ENCODE measurements around the gene VAV1.
"Not testable (repeated sequence)": the region's sequence is repeated elsewhere in the genome, so short reads cannot be mapped to it uniquely, and the experiment has no call there.

Gene VAV1

GRCh38 chr19:6744381-6745301 lies 27.9 kb upstream of the VAV1 start:
- no peaks in the 10 kb centered on the region for H3K9me3 Mint-ChIP-seq
- DNase-seq (ENCODE audit: low spot score in 2 of 2), result no peak
- H3K36me3 Mint-ChIP-seq, result peaks cover 93% of the 10 kb centered on the region
- H3K4me1 Mint-ChIP-seq, result peaks cover 15% of the 10 kb centered on the region
- no peak for ATAC-seq
- no peak overlapping the region for H3K4me3 Mint-ChIP-seq
- no peak overlapping the region for H3K27ac Mint-ChIP-seq

DNA sequence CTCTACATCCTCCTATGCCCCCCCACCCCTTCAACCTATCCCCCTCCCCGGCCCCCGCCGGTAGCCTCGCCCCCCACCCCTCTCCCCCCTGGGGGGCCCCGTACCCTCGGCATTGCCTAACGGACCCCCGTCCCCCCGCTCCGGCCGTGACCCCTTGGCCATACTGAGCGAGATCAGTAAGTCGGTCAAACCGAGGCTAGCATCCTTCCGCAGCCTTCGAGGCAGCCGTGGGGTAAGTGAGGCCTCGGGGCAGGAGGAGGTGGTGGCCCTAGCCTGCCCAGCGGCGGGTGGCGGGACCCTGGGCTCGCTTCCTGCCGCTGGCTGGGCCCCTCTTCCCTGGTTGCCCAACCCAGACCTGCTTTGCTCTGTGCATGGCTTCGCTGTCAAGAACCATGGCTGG lies 26.5 kb upstream of the VAV1 start:
- ATAC-seq, result no peak
- Mint-ChIP-seq H3K4me3 (no peak overlapping the region), H3K9me3 (no peaks in the 10 kb centered on the region), H3K27ac (no peak overlapping the region), H3K36me3 (peaks cover 96% of the 10 kb centered on the region), H3K4me1 (peaks cover 13% of the 10 kb centered on the region)
- DNase-seq (ENCODE audit: low spot score in 2 of 2), result no peak

- Mint-ChIP-seq H3K36me3 (peaks cover 96% of the 10 kb centered on the region), H3K4me1 (peaks cover 18% of the 10 kb centered on the region)
- DNase-seq (ENCODE audit: low spot score in 2 of 2); ATAC-seq; H3K27ac Mint-ChIP-seq; H3K9me3 Mint-ChIP-seq; H3K4me3 Mint-ChIP-seq: not testable (repeated sequence)
These were observed 24.0 kb upstream of the VAV1 start for GRCh38 chr19:6748543-6748942.

GRCh38 chr19:6750062-6750461 lies 22.4 kb upstream of the VAV1 start:
- Mint-ChIP-seq H3K4me3 (no peak overlapping the region), H3K9me3 (no peaks in the 10 kb centered on the region), H3K36me3 (peaks cover 92% of the 10 kb centered on the region), H3K4me1 (peaks cover 11% of the 10 kb centered on the region), H3K27ac (peak overlapping the region; percentile 7)
- no peak for ATAC-seq
- DNase-seq (ENCODE audit: low spot score in 2 of 2), result no peak

DNA sequence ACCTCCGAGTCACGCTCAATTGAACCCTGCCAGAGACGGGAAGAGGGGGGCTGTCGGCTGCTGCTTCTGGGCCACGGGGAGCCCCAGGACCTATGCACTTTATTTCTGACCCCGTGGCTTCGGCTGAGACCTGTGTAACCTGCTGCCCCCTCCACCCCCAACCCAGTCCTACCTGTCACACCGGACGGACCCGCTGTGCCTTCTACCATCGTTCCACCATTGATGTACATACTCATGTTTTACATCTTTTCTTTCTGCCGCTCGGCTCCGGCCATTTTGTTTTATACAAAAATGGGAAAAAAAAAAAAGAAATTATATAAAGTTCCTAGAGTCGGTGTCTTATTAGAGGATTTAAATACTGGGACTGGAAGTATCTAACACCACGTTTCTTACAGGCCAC lies 21.3 kb upstream of the VAV1 start:
- no peaks in the 10 kb centered on the region for H3K9me3 Mint-ChIP-seq
- peaks cover 81% of the 10 kb centered on the region for H3K36me3 Mint-ChIP-seq
- no peak overlapping the region for H3K27ac Mint-ChIP-seq
- peaks cover 11% of the 10 kb centered on the region for H3K4me1 Mint-ChIP-seq
- no peak for ATAC-seq
- no peak overlapping the region for H3K4me3 Mint-ChIP-seq
- no peak for DNase-seq (ENCODE audit: low spot score in 2 of 2)

DNA sequence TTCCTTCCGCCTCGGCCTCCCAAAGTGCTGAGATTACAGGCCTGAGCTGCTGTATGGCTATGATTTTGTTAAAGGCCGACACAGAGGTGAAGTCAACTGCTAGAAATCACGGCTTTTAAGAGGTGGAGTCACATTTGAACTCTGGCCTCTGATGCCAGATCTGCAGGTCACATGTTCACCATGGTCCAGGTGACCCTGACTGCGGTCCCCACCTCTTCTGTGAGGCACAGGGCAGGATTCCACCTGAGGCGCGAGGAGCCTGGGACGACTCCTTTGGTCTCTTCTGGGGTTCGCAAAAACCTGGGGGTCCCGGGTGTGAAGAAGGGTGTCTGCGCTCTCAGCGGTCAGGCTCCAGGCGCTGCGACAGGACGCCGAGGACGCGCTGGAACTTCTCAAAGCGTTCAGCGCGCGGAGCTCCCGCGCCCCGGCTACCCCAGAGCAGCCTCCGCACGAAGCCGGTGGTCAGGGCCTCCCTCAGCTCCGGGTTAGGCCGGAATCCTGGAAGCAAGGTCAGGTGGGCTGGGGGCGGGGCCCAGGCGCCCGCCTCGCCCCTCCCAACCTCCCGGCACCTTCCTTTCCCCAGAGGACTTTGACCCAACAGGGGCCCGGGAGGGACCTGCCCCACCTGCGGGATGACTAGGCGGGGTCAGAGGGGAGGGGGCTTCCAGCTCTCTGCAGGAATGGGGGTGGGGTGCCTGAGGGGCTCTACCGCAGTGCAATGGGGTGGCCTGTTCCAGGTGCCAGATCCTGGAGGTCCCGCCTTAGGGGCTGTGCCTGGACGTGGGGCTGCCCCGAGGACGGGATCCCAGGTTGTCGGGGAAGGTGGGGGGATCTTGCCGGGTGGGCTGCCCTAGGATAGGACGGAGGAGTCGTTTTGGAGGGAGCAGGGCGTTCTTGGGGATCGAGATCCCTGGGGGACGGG lies 20.0 kb upstream of the VAV1 start:
- Mint-ChIP-seq H3K4me1 (peaks cover 11% of the 10 kb centered on the region), H3K4me3 (peak overlapping the region; percentile 71)

GRCh38 chr19:6753178-6754031 lies 19.1 kb upstream of the VAV1 start:
- Mint-ChIP-seq H3K27ac (peak overlapping the region; percentile 73), H3K4me3 (peak overlapping the region; percentile 71), H3K9me3 (no peaks in the 10 kb centered on the region), H3K4me1 (peaks cover 11% of the 10 kb centered on the region), H3K36me3 (peaks cover 80% of the 10 kb centered on the region)
- peak; percentile 63 to 90 for DNase-seq (ENCODE audit: low spot score in 2 of 2)
- ATAC-seq, result peak; percentile 87

More for the DNA sequence above, 20.0 kb upstream of the VAV1 start:
- no peaks in the 10 kb centered on the region for H3K9me3 Mint-ChIP-seq
- peak overlapping the region; percentile 73 for H3K27ac Mint-ChIP-seq
- peaks cover 80% of the 10 kb centered on the region for H3K36me3 Mint-ChIP-seq
- DNase-seq (ENCODE audit: low spot score in 2 of 2) (no peak), ATAC-seq (no peak)

DNA sequence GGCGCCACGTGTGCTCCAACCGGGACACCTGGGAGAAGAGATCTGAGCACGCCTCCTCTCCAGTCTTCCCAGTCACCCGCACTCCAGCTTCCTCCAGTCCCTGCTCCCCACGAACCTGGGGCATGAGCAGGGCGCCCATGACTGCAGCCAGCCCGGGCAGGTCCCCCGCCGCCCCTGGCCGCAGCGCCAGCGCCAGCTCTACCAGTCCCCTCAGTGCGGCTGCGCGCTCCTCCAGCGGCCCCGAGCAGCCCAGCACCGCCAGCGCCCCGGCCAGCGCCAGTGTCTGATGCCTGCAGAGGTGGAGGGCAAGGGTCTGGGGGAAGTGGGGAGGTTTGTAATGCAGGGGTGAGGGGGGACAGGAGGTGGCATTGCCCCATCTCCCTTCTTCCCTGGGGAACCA lies 18.4 kb upstream of the VAV1 start:
- Mint-ChIP-seq H3K4me3 (no peak overlapping the region), H3K27ac (no peak overlapping the region), H3K36me3 (peaks cover 80% of the 10 kb centered on the region), H3K4me1 (peaks cover 16% of the 10 kb centered on the region), H3K9me3 (no peaks in the 10 kb centered on the region)
- no peak for DNase-seq (ENCODE audit: low spot score in 2 of 2)
- ATAC-seq, result no peak

- Mint-ChIP-seq H3K4me3 (no peak overlapping the region), H3K27ac (no peak overlapping the region), H3K9me3 (no peaks in the 10 kb centered on the region), H3K4me1 (peaks cover 16% of the 10 kb centered on the region), H3K36me3 (peaks cover 76% of the 10 kb centered on the region)
- DNase-seq (ENCODE audit: low spot score in 2 of 2), result no peak
- no peak for ATAC-seq
These were observed 17.6 kb upstream of the VAV1 start for GRCh38 chr19:6754653-6755463.

DNA sequence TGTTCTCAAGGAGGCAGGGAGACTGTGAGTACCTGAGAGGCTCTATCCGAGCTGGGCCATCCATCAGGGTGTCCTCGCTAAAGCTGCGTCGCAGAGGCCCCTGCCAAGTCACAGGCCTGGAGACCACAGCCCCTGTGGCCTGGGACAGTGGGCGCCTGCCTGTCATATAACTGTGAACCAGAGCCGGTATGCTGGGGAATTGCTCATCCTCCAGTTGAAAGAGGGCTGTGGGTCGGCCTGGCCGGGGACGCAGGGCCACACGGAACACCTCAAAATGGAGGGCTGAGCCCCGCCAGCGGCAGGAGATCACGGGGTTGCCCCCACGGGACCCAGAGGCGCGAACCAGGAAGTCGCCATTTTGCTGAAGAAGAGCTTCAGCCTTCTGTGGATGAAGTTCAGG lies 11.9 kb upstream of the VAV1 start:
- peaks cover 5% of the 10 kb centered on the region for H3K4me1 Mint-ChIP-seq
- ATAC-seq (no peak), DNase-seq (ENCODE audit: low spot score in 2 of 2) (no peak)
- H3K36me3 Mint-ChIP-seq, result peaks cover 56% of the 10 kb centered on the region
- no peak overlapping the region for H3K27ac Mint-ChIP-seq
- H3K4me3 Mint-ChIP-seq, result no peak overlapping the region
- no peaks in the 10 kb centered on the region for H3K9me3 Mint-ChIP-seq

DNA sequence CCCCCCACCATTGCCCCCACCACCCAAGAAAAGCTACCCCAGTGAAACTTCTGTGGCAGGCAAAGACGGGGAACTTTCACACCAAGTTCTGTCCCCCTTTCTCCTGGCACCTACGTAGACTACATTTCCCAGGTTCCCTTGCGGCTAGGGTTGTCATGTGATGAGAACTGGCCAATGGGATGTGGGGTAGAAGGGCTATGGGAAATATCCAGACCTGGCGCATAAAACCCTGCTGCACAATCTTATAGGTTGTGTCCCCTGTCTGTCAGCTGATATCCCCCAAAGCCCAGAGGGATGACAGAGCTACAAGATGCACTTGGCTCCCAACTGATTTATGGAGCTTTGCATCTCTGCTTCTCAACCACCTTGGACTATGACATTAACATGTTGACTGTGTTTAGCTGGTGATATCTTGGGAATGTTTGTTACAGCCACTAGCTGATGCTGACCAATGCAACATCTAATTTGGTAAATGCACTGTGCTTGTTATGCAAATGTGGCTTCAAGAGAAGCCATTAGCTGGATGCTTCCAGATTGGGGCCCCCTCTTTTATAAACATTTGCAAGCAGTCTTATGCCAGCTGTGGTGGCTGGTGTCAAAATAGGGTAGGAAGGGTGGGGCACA lies 11.3 kb upstream of the VAV1 start:
- DNase-seq (ENCODE audit: low spot score in 2 of 2), result peak in 1 of 2 donors; percentile 69
- no peak overlapping the region for H3K27ac Mint-ChIP-seq
- peaks cover 8% of the 10 kb centered on the region for H3K4me1 Mint-ChIP-seq
- peak; percentile 60 for ATAC-seq
- peaks cover 56% of the 10 kb centered on the region for H3K36me3 Mint-ChIP-seq
- no peak overlapping the region for H3K4me3 Mint-ChIP-seq
- H3K9me3 Mint-ChIP-seq, result no peaks in the 10 kb centered on the region

DNA sequence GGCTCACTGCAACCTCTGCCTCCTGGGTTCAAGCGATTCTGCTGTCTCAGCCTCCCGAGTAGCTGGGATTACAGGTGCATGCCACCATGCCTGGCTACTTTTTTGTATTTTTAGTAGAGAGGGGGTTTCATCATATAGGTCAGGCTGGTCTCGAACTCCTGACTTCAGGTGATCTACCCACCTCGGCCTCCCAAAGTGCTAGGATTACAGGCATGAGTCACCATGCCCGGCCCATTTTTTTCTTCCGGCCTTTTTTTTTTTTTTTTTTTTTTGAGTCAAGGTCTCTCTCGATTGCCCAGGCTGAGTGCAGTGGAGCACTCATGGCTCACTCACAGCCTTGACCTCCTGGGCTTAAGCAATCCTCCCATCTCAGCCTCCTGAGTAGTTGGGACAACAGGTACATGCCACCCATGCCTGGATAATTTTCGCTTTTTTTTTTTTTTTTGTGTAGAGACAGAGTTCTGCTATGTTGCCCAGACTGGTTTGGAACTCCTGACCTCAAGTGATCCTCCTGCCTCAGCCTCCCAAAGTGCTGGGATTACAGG lies 10.2 kb upstream of the VAV1 start:
- H3K27ac Mint-ChIP-seq; H3K4me3 Mint-ChIP-seq; ATAC-seq; DNase-seq (ENCODE audit: low spot score in 2 of 2); H3K9me3 Mint-ChIP-seq: not testable (repeated sequence)
- peaks cover 45% of the 10 kb centered on the region for H3K36me3 Mint-ChIP-seq
- H3K4me1 Mint-ChIP-seq, result peaks cover 17% of the 10 kb centered on the region

DNA sequence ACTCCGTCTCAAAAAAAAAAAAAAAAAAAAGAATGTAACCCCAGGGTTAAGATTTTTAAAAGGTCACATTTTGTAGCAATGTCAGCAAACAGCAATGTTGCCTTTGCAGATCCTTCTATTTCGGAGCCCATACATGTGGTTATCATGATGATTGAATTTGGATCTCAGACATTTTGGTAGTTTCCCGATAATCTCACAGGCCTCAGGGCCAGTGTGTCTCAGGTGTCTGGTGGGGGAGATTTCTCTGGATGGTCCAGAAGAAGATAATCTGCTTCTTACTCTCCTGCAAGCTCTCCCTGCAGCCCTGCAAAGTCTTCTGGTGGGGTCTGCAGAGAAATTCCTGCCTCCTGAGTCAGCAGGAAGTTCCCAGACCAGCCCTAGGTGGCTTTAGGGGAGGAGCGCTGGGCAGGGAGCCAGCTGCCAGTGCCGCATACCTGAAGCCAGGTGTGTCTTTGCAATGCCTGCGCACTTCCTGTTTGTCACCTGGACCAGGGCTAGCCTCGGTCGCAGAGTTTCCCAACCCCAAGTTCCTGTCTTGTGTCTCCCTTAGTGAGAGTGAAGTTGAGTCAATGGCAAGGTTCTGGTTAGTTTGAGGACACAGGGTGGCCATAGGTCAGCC lies 6.7 kb upstream of the VAV1 start:
- Mint-ChIP-seq H3K27ac (peak overlapping the region; percentile 72), H3K36me3 (peaks cover 14% of the 10 kb centered on the region), H3K4me3 (peak overlapping the region; percentile 80), H3K4me1 (peaks cover 26% of the 10 kb centered on the region), H3K9me3 (no peaks in the 10 kb centered on the region)
- no peak for DNase-seq (ENCODE audit: low spot score in 2 of 2)
- no peak for ATAC-seq
